GM21717 (cell line): ENCODE results near the gene RANBP10.
A peak's percentile ranks its signal among the peaks of the same experiment; 100 is the strongest.
"Not testable (repeated sequence)": the region's sequence is repeated elsewhere in the genome, so short reads cannot be mapped to it uniquely, and the experiment has no call there.

Experiments
- ATAC-seq: cut with Tn5 transposase; IDR thresholded peaks from one replicate; pipeline ENCODE4 v1.9.1; 2021; ENCODE audit warnings: mild to moderate bottlenecking, moderate library complexity; ENCODE audit not compliant: unreplicated experiment

Gene RANBP10

DNA sequence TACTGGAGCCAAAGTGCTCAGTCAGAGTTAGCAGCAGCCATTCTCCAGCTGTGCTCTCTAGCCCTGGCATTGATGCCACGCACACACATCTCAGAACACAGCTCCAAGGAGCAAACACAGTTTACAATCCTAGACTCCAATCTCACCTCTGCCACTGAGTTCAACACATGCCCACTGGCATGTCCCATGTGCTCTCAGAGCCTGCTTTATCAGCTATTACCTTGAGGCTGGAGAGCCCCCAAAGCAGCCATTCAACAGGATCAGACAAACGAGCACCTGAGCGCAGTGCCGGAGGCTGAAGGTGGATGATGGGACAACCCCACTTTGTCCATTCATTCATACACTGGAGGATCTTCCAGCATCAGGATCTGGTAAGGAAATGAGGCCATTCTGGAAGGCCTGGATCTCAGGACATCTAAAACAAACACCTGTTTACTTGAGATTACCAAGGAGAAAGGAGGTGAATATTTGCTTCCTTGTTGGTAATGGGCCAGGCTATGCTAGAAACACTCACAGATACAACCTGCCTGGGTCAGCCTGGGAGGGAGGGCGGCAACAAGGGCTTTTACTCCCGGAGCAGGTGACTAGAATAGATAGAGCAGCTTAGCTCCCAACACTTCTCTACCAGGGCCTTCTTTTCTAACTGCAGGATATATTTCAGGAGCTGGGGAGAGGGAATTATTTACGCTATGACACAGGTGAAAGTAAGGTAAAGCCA lies 25.4 kb downstream of the RANBP10 start:
- ATAC-seq, result peak; percentile 7

DNA sequence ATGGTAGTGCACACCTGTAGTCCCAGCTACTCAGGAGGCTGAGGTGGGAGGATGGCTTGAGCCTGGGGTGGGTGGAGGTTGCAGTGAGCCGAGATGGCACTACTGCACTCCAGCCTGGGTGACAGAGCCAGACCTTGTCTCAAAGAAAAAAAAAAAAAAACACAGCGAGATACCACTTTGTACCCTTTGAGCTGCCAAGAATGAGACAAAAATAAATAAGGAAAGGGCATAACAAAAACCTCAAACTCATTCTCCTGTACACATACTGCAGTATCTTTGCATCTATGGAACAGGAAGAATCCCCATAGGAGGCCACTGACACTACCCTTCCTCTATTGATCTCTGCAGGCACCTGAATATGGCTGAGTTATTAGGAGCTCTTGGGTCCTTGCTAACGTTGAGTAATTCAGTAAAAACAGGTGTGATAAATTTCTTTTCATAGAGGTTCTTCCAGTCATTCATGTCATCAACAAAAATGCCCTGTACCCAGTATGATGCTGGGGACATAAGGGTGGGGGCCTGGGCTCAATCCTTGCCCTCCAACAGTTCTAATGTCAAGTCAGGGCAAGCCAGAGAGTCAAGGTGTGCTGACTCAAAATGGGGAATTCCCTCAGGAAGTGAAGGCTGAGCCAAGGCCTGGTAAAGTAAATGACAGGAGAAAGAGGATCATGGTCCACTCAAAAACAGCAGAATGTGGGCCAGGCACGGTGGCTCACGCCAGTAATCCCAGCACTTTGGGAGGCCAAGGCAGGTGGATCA lies 26.9 kb downstream of the RANBP10 start:
- ATAC-seq, result no peak

DNA sequence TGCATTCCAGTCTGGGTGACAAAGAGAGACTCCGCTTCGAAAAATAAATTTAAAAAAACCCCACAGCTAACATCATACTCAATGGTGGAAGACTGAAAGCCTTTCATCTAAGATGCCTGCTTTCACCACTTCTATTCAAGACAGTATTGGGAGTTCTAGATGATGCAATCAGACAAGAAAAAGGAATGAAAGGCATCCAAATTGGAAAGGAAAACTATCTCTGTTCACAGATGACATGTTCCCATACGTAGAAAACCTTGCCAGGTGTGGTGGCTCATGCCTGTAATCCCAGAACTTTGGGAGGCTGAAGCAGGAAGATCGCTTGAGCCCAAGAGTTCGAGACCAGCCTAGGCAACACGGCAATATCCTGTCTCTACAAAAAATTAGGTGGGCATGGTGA lies 31.1 kb downstream of the RANBP10 start:
- no peak for ATAC-seq

DNA sequence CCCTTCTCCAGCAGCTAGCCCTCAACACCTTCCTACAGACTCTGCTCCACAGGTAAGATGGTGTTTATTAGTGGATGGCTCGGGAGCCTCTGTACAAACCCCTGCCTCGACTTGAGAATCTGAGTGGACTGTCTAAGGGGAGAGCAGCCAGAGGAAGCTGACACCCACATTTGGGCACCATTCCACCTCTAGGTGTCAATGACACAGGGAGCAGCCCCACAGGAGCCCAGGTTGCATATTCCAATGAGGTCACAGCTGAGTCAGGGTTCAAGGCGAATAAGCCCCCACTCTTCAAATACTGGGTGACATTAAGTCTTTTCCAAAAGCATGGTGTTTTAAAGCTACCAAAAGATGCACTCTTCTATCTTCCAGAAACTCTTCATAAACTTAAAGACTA lies 31.9 kb downstream of the RANBP10 start:
- no peak for ATAC-seq

DNA sequence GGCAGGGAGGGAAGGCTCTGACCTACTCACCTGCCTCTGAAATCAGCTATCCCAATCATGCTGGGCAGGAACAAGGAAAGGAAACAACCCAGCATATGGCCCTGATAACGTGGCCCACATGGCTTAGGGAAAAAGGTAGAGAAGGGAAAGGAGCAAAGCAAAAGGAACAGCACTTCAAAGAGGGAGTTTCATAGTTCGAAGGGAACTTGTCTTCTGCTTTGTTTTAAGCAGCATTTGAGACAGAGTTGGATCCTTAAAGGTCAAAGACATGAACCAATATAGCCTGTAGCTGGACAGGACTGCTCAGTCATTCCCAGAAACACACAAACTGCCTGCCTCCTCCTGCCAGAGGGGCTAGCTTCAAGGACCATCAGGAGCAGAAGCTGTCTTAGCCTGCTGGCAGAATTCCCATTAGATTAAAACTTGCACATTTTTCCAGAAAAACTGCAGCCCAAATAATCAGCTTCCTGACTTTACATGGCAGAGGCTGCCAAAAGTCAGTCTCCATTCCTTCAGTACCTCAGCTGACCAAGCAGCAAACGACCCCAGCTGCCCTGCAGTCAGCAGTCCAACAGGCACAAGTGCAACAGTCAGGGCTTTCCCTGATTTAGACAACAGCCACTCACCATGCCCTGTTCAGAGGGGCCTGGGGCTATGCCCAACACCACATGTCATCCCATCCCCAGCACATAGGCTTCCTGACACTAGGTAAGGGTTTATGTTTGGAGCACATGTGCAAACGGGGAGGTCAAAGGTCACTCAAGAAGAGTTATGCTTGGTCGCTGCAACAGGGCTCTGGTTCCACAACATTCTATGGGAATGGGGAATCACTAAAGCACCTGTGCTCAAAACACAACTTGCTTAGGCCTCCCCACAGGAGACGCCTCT lies 32.5 kb downstream of the RANBP10 start:
- ATAC-seq, result no peak

DNA sequence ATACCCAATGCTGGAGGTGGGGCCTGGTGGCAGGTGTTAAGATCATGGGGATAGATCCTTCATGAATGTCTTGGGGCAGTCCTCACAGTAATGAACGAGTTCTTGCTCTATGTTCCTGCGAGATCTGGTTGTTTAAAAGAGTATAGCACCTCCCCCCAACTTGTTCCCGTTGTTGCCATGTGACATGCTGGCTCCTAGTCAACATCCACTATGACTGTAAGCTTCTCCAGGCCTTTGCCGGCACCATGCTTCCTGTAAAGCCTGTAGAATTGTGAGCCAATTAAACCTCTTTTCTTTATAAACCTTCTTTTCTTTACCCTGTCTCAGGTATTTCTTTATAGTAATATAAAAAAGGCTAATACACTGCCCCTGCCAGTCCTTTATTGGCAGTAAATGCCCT lies 33.3 kb downstream of the RANBP10 start:
- ATAC-seq, result no peak

DNA sequence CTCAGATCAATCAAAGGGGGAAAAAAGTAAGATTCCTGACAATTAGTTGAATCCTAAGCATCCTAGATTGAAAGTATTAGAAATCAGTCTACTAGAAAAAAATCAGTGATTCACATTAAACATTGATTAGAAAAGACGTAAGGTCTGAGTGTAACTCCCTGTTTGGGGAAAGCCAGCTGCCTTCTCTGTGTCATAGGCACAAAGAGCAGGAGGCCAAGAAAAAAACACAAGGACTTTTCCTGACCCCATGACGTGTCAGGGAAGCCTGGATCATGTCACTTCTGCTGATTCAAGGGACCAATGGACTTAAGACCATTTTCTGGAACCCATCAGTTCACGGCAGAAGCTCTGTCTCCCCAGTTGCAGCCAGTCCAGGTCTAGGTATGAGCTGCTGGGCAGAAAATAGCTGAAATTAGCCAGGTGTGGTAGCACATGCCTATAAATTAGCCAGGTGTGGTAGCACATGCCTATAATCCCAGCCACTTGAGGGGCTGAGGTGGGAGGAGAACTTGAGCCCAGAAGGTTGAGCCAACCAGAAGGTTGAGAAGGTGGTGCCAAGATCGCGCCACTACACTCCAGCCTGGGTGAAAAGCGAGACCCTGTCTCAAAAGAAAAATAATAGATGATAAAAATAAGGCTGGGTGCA lies 35.9 kb downstream of the RANBP10 start:
- no peak for ATAC-seq

DNA sequence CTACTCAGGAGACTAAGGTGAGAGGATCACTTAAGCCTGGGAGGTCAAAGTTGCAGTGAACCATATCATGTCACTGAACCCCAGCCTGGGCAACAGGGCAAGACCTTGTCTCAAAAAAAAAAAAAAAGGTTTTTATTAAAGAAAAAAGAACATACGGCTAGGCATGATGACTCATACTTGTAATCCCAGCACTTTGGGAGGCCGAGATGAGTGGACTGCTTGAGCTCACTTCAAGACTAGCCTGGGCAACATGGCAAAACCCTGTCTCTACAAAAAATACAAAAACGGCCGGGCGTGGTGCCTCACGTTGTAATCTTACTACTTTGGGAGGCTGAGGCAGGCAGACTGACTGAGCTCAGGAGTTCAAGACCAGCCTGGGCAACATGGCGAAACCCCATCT lies 38.4 kb downstream of the RANBP10 start:
- no peak for ATAC-seq

DNA sequence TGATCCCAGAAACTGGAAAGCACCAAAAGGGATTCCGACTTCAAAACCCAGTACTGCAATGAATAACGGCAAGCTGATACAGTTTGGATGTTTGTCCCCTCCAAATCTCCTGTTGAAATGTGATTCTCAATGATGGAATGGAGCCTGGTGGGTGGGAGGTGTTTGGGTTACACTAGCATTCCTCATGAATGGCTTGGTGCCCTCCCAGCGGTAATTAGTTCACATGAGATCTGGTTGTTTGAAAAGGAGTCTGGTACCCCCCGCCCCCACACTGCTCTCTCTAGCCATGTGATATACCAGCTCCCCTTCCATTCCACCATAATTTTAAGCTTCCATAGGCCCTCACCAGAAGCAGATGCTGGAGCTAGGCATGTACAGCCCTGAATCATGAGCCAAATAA lies 40.1 kb downstream of the RANBP10 start:
- ATAC-seq, result no peak

DNA sequence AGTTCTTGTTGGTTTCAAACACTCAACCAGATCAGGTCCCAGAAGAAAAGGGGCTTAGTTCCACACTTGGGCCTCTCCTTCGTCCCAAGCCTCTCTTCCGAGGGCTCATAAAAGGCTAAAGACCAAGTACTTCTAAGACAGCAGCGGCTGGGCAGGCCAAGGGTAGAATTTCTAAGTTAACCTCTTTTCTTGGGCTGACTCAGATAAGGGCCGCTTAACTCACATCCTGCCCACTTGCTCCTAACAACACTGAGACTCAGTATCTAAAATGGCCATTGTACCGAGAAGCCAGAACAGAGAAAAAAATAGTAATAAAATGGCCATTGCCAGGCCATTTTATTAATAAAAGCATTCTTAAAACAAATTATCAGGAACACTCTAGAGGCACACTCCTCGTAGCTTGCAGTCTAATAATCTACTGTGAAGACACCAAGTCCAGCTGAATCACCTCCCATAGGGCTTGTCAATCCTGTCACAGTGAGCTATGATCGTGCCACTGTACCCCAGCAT lies 42.1 kb downstream of the RANBP10 start:
- ATAC-seq, result no peak

DNA sequence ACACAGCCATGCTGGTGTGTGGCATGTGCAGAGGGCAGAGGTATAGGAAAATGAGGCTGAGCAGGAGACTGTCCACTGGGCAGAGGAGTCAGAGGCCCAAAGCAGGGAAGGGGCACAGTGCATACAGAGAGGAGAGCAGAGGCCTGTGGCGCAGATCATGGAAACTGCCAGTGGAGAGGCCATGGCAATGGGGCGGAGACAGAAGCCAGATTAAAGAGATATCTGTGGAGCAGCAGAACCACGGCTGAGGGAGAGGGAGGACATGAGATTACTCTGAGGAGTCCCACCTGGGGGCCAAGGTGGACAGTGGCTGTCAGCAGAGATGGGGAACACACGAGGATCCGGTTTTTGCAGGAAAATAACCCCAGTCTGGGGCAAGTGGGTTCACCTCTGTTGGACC lies 43.3 kb downstream of the RANBP10 start:
- ATAC-seq, result no peak

DNA sequence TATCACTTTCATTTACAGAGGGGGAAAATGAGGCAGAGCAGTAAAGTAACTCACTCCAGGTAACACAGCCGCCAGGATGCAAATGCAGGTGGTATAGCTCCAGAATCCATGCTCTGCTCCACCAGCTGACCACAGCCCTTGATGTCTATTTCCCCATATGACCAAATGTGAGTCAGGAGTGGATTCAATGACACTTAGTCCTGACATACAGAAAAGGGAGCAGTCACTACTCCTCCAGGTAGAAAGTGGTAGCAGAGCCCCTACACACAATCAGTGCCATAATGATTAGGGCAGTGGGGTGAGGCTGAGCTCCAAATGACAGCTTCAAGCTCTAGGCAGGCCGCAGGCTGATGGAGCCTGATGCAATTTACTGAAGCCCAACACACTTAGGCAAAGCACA lies 44.0 kb downstream of the RANBP10 start:
- no peak for ATAC-seq

DNA sequence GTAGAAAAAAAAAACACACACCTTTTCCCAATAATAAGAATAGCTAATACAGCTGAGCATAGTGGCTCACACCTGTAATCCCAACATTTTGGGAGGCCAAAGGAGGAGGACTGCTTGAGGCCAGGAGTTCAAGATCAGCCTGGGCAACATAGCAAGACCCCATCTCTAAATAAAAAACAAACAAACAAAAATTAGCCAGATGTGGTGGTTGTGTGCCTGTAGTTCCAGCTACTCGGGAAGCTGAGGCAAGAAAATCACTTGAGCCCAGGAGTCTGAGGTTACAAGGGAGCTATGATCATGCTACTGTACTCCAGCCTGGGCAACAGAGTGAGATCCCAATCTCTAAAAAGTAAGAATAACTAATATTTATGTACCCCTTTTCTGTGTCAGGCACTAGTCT lies 44.4 kb downstream of the RANBP10 start:
- no peak for ATAC-seq

DNA sequence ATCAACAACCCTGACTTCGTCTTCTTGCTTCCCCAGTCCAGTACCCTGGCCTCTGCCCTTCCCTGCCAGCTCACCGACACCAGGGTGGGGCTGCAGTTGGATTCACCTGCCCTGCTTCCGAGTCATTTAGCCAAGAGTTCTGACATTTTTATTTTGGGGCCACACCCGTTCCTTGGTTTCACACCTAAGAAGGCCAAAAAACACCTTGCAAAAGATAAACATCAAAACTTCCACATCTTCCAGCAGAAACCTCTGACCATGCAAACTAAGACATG lies 45.5 kb downstream of the RANBP10 start:
- ATAC-seq, result no peak

DNA sequence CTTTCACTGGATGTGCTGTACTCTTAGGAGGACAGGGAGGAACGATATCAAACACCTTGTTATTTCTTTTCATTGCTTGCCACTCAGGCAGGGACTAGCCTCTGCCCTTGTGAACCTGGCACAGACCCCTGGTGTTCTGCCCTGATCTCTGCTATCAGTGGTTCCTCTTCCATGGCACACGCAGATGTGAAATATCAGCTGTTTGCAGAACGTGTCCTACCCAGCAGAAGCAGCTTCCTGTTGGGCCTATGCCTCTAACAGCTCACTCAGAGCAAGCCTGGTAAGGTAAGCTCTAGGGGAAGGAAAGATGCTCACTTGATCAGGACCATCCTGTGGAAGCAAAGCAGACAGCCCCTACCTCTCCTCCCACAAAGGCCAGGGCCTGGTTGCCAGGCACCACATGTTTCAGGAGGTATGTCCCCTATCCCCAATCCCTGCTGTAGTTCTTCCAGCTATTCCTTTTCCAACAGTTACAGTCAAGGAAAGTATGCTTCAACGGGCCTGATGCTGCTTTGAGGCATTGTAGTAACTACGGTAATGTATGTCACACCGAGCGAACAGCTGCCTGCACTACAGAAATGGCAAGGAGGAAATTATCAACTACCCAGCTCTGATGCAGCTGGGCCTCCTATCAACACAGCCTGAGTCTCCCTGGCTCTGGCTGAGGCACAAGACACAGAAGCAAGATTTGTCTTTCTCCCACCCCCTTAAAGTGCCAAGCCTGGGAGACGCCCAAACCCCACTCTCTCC lies 46.0 kb downstream of the RANBP10 start:
- ATAC-seq, result no peak

DNA sequence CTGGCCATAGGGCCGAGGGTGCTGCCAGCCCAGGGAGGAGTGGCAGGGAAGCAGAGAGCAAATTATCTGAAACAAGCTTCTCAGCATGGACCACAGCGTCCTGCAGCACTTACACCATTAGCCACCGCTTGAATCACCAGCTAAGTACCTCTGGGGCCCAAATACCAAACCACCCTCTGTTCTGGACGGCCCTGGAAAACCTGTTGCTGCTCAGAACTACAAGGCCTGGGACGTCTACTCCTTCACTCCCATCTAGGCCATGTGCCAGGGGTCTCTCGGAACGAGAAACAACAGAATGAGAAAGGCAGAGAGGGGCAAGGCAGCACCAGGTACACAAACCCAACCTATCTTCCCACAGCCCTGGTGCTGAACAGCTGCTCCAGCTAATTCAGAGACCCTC lies 47.4 kb downstream of the RANBP10 start:
- no peak for ATAC-seq

DNA sequence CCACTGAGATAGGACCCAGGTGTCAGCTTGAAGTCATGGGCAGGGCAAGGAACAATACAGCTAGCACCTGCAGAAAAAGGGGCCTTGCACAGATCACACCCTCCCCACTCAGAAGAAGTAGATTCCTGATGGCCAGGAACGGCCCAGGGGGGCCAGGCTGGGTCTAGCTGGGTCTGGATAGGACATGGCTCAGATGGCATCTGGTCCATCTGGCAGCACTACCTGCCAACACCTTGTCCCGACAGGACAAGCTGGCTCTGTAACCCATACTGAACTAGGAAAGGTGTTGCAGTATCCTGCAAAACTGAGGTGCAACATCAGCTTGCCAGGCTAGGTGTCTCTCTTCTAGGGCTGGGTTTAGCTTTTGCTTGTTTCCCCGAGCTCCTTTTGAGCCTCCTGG lies 48.4 kb downstream of the RANBP10 start:
- no peak for ATAC-seq

DNA sequence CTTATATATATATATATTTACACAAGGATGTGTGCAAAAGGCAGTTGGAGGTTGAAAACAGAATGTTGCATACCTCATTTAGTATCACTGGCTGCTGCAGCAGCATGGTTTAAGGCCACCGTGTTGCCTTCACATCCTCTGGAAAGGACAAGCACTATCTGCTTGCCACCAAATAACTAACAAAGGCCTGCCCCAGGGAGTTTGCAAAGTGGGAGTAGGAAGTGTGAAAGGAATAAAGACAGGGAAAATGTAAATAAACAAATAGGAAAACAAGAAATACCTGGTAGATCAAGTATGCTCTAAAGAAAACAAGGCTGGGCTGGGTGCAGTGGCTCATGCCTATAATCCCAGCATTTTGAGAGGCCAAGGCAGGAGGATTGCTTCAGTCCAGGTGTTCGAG lies 53.7 kb downstream of the RANBP10 start:
- no peak for ATAC-seq

DNA sequence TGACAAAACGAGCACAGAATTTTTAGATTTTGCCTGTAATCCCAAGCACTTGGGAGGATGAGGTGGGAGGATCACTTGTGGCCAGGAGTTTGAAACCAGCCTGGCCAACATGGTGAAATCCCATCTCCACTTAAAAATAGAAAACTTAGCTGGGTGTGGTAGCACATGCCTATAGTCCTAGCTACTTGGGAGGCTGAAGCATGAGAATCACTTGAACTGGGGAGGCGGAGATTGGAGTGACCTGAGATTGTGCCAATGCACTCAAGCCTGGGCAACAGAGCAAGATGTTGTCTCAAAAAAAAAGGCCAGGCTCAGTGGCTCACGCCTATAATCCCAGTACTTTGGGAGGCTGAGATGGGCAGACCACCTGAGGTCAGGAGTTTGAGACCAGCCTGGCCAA lies 55.0 kb downstream of the RANBP10 start:
- ATAC-seq, result not testable (repeated sequence)

DNA sequence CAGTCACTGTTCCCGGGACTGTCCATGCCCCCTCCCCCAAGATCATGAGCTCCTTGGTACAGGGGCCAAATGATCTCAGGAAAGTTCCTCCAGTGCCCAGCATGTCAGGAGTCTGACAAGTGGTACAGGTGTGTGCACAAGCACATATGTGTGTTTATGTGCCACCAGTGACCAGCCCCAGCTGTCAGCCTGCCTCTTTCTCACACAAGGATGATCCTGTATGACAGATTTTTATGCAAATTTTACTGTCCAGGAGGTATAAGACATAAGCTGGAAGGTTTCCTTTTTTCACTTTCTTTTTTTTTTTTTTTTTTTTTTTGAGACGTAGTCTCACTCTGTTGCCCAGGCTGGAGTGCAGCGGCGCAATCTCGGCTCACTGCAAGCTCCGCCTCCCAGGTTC lies 55.9 kb downstream of the RANBP10 start:
- peak; percentile 82 for ATAC-seq
